Retinal pigment epithelial cell (primary cell): Measurements from ENCODE around the gene DDR2.

Experiments
- DNase-seq: peaks from one replicate; pipeline ENCODE4 v3.0.0-alpha.2; 2010; ENCODE audit warnings: low read depth
- H3K4me3 ChIP-seq: 2 replicates; pipeline ENCODE4 v1.5.1; 2011; ENCODE audit warnings: mild to moderate bottlenecking, low read length, control low read depth, moderate library complexity
- CTCF ChIP-seq: conservative IDR thresholded peaks from 2 replicates; pipeline ENCODE4 v1.5.1; 2011; ENCODE audit warnings: low read depth, low read length, control low read depth, inconsistent platforms

DDR2 gene

DNA sequence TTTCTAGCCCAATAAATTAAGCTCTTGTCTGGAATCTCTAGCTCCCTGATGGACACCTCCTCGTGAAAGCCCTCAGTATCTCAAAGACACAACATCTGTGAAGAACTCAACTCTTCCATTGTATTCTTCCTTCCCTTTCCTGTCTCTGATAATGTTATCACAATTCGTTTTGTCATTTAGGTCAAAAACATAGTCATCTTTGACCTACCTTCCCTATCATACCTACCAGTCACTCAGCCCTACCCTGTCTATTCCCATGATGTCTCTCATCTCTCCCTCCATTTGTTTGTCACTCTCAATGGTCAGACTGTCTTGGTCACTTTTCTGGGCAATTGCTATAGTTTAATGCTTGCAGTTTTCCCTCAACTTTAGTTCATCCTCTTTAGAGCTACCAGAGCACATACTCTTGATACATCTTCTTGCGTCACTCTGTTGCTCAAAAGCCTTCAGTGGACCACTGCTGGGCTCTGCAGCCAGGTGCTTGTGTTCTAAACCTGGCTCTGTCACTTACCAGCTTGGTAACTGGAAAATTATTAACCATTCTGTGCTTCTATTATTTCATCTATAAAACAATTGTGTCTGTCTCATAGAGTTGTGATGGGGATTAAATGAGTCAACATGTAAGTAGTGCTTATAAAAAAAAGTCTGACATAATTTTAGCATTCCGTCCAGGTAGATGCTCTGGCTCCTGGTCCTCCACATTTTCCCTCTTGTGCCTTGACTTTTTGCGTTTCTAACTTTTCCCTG lies 39.6 kb downstream of the DDR2 start:
- H3K4me3 ChIP-seq, result no peak overlapping the region
- no peak for DNase-seq
- TF ChIP-seq CTCF, result no peak

DNA sequence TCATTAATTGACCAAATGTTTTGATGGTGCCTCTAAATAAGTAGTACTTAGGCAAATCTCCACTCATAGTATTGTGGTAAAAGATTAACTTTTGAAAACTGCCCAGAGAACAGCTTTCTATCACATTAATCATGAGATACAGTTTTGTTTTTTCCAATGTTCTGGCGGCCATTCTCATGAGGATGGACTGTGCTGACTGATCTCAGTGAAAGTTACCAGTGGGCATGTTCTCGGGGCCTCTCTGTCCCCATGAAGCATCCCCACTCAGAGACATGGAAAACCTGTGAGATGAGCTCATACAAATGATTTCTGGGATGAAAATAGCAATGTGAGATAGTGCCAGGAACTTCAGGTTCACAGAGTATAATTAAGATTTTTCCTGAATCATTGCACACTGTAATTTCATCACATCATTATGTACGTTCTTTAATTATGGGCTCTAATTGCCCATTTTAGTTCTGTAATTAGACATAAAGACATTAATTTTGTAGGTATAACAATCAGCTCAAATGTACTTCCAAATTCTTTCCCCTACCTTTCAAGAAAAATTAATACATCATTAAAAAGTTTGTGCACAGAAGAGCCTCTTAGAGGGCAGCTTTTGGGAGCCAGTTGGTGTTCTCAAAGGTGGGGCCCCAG lies 40.5 kb downstream of the DDR2 start:
- DNase-seq, result no peak
- TF ChIP-seq CTCF, result no peak

GRCh38 chr1:162674034-162674608 lies 41.9 kb downstream of the DDR2 start:
- no peak overlapping the region for H3K4me3 ChIP-seq
- DNase-seq, result no peak
- no peak for TF ChIP-seq CTCF

More for the DNA sequence above, 40.5 kb downstream of the DDR2 start:
- H3K4me3 ChIP-seq, result no peak overlapping the region

GRCh38 chr1:162676087-162676486 lies 43.8 kb downstream of the DDR2 start:
- no peak overlapping the region for H3K4me3 ChIP-seq
- TF ChIP-seq CTCF, result no peak
- DNase-seq, result peak; percentile 87

GRCh38 chr1:162676750-162677149 lies 44.5 kb downstream of the DDR2 start:
- no peak for TF ChIP-seq CTCF
- no peak for DNase-seq

GRCh38 chr1:162677607-162678371 lies 45.5 kb downstream of the DDR2 start:
- H3K4me3 ChIP-seq, result no peak overlapping the region
- TF ChIP-seq CTCF, result peak; percentile 14
- DNase-seq, result no peak

More at GRCh38 chr1:162676750-162677149, 44.5 kb downstream of the DDR2 start:
- H3K4me3 ChIP-seq, result no peak overlapping the region
